GM18502 (cell line): ENCODE data around the gene GDF7.

Source experiments
- ATAC-seq: cut with Tn5 transposase; IDR thresholded peaks from one replicate; pipeline ENCODE4 v1.9.1; 2021; ENCODE audit warnings: mild to moderate bottlenecking; ENCODE audit not compliant: unreplicated experiment, poor library complexity

GDF7 gene

GRCh38 chr2:20642055-20642971 lies 24.6 kb upstream of the GDF7 start:
- peak; percentile 98 for ATAC-seq

GRCh38 chr2:20643060-20643459 lies 23.9 kb upstream of the GDF7 start:
- no peak for ATAC-seq

GRCh38 chr2:20643826-20644225 lies 23.1 kb upstream of the GDF7 start:
- ATAC-seq: no peak

- no peak for ATAC-seq
Measured at GRCh38 chr2:20645301-20645701, 21.6 kb upstream of the GDF7 start.

GRCh38 chr2:20645761-20646160 lies 21.2 kb upstream of the GDF7 start:
- ATAC-seq: no peak

GRCh38 chr2:20646446-20646845 lies 20.5 kb upstream of the GDF7 start:
- ATAC-seq: no peak

GRCh38 chr2:20647211-20647610 lies 19.7 kb upstream of the GDF7 start:
- ATAC-seq: no peak

- no peak for ATAC-seq
Measured at GRCh38 chr2:20647738-20648137, 19.2 kb upstream of the GDF7 start.

GRCh38 chr2:20648206-20648605 lies 18.7 kb upstream of the GDF7 start:
- no peak for ATAC-seq

- ATAC-seq: no peak
Measured at GRCh38 chr2:20648831-20649230, 18.1 kb upstream of the GDF7 start.

- ATAC-seq: no peak
Measured at GRCh38 chr2:20649576-20649975, 17.4 kb upstream of the GDF7 start.

GRCh38 chr2:20649976-20650375 lies 17.0 kb upstream of the GDF7 start:
- no peak for ATAC-seq

GRCh38 chr2:20650393-20650876 lies 16.5 kb upstream of the GDF7 start:
- peak; percentile 9 for ATAC-seq

GRCh38 chr2:20650877-20651730 lies 15.8 kb upstream of the GDF7 start, which contains the start of gene HS1BP3:
Gene HS1BP3, minus strand, starts transcription at chr2:20651098. Its CDS starts 35 bp downstream, at chr2:20651063.
- peak; percentile 96 for ATAC-seq

GRCh38 chr2:20651731-20652099 lies 15.2 kb upstream of the GDF7 start:
- no peak for ATAC-seq

- ATAC-seq: no peak
Measured at GRCh38 chr2:20652141-20652540, 14.8 kb upstream of the GDF7 start.

- ATAC-seq: no peak
Measured at GRCh38 chr2:20652673-20653575, 14.0 kb upstream of the GDF7 start.

- ATAC-seq: no peak
Measured at GRCh38 chr2:20653695-20654534, 13.0 kb upstream of the GDF7 start.

GRCh38 chr2:20654535-20654813 lies 12.5 kb upstream of the GDF7 start:
- ATAC-seq: no peak
